Liver (tissue), 3 donors: Measurements from ENCODE around the gene CDH13.

ENCODE experiments used
- CTCF ChIP-seq: fragments of 150-350 bp; IDR thresholded peaks from 2 replicates; pipeline ENCODE4 v1.5.1; 2017; ENCODE audit warnings: improper control_type of control experiment, low read depth, low read length; ENCODE audit not compliant: missing input control
- EGR1 ChIP-seq, 2 donors: IDR thresholded peaks; 2 replicates each; pipeline ENCODE4 v1.6.1; 2016 to 2018; ENCODE audit warnings: antibody characterized with exemption in 2 of 2, low read depth in 2 of 2
- SP1 ChIP-seq: IDR thresholded peaks from 2 replicates; pipeline ENCODE4 v1.6.1; 2018; ENCODE audit warnings: antibody characterized with exemption, mild to moderate bottlenecking
- TF ChIP-seq, protein P1 (sequence below): IDR thresholded peaks from 2 replicates; pipeline ENCODE4 v1.6.1; 2016; ENCODE audit warnings: antibody characterized with exemption, mild to moderate bottlenecking
- donor health status: healthy.
- donor health status: healthy.

DNA sequence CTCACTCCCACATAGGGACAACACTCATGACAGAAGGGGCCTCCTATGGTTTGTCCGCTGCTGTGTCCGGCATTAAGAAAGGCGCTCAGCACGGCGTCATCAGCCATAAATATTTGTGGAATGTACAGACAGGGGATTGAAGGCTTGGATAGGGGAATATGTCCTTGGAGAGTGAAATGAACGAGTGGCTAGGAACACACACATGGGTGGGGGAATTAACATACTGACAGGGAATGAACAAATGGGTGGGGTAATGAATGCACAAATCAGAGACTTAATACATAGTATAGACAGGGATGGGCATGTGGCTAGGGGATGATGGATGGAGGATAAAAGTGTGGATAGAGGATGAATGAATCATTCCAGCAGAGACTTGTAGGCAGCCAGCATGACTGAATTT is 1027.0 kb downstream of the CDH13 start:
- no peak for TF ChIP-seq SP1
- TF ChIP-seq CTCF = no peak
- TF ChIP-seq EGR1 (IDR thresholded peaks at IDR 0.05; ENCODE audit: low read depth in 2 of 2) = no peak
- TF ChIP-seq, protein P1, sequence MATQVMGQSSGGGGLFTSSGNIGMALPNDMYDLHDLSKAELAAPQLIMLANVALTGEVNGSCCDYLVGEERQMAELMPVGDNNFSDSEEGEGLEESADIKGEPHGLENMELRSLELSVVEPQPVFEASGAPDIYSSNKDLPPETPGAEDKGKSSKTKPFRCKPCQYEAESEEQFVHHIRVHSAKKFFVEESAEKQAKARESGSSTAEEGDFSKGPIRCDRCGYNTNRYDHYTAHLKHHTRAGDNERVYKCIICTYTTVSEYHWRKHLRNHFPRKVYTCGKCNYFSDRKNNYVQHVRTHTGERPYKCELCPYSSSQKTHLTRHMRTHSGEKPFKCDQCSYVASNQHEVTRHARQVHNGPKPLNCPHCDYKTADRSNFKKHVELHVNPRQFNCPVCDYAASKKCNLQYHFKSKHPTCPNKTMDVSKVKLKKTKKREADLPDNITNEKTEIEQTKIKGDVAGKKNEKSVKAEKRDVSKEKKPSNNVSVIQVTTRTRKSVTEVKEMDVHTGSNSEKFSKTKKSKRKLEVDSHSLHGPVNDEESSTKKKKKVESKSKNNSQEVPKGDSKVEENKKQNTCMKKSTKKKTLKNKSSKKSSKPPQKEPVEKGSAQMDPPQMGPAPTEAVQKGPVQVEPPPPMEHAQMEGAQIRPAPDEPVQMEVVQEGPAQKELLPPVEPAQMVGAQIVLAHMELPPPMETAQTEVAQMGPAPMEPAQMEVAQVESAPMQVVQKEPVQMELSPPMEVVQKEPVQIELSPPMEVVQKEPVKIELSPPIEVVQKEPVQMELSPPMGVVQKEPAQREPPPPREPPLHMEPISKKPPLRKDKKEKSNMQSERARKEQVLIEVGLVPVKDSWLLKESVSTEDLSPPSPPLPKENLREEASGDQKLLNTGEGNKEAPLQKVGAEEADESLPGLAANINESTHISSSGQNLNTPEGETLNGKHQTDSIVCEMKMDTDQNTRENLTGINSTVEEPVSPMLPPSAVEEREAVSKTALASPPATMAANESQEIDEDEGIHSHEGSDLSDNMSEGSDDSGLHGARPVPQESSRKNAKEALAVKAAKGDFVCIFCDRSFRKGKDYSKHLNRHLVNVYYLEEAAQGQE = no peak
